Measurements from ENCODE around the gene ERCC3. TPM values are rescaled to one million over a fixed set of nuclear protein-coding genes. Genes with fewer than 3 reads are reported as not detected.
"Not testable (repeated sequence)": the region's sequence is repeated elsewhere in the genome, so short reads cannot be mapped to it uniquely, and the experiment has no call there.

Gene ERCC3
- total RNA-seq, 2 experiments from 2014 or later: 50.0 to 51.9 TPM

DNA sequence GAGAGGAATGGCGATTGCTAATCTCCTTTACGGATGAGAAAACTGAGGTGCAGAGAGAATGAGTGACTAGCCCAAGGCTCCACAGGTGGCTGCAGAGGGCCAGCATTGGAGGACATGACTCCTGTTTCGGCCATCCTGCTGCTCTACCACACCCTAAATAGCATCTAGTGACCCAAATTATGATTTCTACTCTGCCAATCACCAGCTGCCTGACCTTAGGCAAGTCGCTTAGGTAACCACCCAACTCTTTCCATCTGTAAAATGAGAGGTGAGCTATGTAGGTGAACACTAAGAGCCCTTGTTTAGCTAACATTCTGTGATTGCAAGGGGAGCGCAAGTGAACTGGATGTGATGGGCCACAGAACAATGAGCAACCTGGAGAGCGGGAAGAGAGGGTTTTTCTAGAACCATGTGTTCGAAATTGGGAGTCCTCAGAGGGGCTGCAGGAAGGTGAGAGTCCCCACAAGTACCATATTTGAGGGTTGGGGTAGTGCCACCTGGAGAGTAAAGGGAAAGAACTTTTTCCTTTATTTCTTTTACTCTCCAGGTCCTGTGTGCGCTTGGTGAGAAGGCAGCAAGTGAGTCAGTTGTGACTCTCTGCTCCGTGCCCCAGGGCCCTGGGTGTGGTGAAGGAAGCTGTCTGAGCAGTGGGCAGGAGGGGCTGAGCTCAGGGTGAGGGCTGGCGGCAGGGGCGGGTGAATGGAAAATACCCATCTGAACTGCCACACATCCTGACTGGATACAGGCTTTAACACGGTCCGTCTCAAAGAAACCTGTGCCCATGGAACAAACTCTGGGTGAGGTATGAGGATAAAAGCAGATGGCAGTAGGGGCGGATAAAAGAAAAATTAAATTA lies 76.2 kb downstream of the ERCC3 start:
- Mint-ChIP-seq H3K27me3 (peaks cover 62% of the 10 kb centered on the region), H3K36me3 (ENCODE audit: low read depth) (peaks cover 4% of the 10 kb centered on the region), H3K9me3 (no peaks in the 10 kb centered on the region), H3K4me3 (no peak overlapping the region), H3K4me1 (peaks cover 13% of the 10 kb centered on the region), H3K27ac (no peak overlapping the region)
- POLR2A ChIA-PET: no interaction called here
- CTCF ChIA-PET: no interaction called here
- DNase-seq: no peak

DNA sequence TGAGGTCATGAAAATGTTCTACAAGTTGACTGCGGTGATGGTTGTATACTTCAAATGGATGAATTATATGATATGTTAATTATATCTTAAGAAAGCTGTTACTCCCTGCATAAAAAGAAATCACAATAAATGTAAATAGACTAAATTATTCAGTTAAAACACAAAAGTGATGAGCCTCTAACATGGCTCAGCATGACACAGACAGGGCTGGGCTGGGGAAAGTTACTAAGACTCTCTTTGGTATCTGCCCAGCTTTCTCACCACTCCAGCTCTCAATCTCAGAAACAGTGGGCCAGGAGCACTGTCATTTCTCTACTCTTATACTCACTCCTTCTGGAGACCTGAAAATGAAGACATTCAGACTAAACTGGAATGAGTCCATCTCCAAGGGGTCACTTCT lies 77.4 kb downstream of the ERCC3 start:
- Mint-ChIP-seq H3K36me3 (ENCODE audit: low read depth) (peaks cover 4% of the 10 kb centered on the region), H3K27me3 (peaks cover 72% of the 10 kb centered on the region), H3K4me3 (no peak overlapping the region), H3K9me3 (no peaks in the 10 kb centered on the region), H3K27ac (no peak overlapping the region), H3K4me1 (peaks cover 13% of the 10 kb centered on the region)
- no peak for DNase-seq
- ChIA-PET CTCF (no interaction called here), POLR2A (no interaction called here)

- POLR2A ChIA-PET: no interaction called here
- Mint-ChIP-seq H3K27ac (no peak overlapping the region), H3K4me1 (peaks cover 13% of the 10 kb centered on the region), H3K36me3 (ENCODE audit: low read depth) (peaks cover 4% of the 10 kb centered on the region), H3K4me3 (no peak overlapping the region), H3K9me3 (no peaks in the 10 kb centered on the region), H3K27me3 (peaks cover 72% of the 10 kb centered on the region)
- CTCF ChIA-PET: no interaction called here
- no peak for DNase-seq
These were observed 77.8 kb downstream of the ERCC3 start for GRCh38 chr2:127216095-127216494.

GRCh38 chr2:127214201-127214600 lies 79.7 kb downstream of the ERCC3 start:
- H3K4me1 Mint-ChIP-seq; H3K36me3 Mint-ChIP-seq (ENCODE audit: low read depth); CTCF ChIA-PET; POLR2A ChIA-PET; H3K9me3 Mint-ChIP-seq; DNase-seq; H3K27ac Mint-ChIP-seq; H3K4me3 Mint-ChIP-seq: not testable (repeated sequence)
- H3K27me3 Mint-ChIP-seq: peaks cover 79% of the 10 kb centered on the region

DNA sequence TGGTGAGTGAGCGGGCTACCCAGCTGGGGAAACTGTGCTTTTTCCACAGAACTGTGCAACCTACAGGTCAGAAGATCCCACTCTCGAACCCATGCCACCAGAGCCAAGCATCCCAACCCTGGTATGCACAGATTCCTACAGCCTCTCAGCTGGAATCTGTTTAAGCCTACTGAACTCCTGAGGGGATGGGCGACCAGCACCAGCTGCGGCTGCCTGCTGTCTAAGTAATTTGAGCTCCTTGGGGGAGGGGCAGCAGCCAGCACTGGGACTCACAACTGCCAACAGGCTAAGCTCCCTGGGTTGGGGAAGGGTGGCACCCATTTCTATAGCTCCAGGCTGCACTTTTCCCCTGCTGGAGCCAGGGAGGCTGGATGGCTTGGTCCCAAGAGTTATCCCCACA lies 85.6 kb downstream of the ERCC3 start:
- no peak overlapping the region for H3K4me3 Mint-ChIP-seq
- H3K4me1 Mint-ChIP-seq: no peaks in the 10 kb centered on the region
- H3K27ac Mint-ChIP-seq: no peak overlapping the region
- no peaks in the 10 kb centered on the region for H3K36me3 Mint-ChIP-seq (ENCODE audit: low read depth)
- ChIA-PET POLR2A (no interaction called here), CTCF (no interaction called here)
- no peak for DNase-seq
- H3K27me3 Mint-ChIP-seq: peaks cover 49% of the 10 kb centered on the region
- H3K9me3 Mint-ChIP-seq: no peaks in the 10 kb centered on the region

Other genes starting within 250 kb of the ERCC3 start
- 100 to 1,000 TPM; 130 to 131 TPM for gene BIN1, start 187.0 kb downstream of the ERCC3 start, total RNA-seq
- not detected for gene CYP27C1, start 73.8 kb downstream of the ERCC3 start, total RNA-seq
- 10 to 100 TPM; 56.2 to 59.6 TPM for gene MAP3K2, start 93.8 kb upstream of the ERCC3 start, total RNA-seq
- not detected for gene PROC, start 124.3 kb upstream of the ERCC3 start, total RNA-seq
- gene IWS1, start 232.3 kb upstream of the ERCC3 start, total RNA-seq: 10 to 100 TPM; 40.8 to 43.3 TPM
- under 1 TPM; 0.13 to 0.18 TPM for gene MYO7B, start 241.5 kb upstream of the ERCC3 start, total RNA-seq